HG02884 (cell line): ENCODE measurements around the gene TNS4.

Experiments
- ATAC-seq: cut with Tn5 transposase; IDR thresholded peaks from one replicate; pipeline ENCODE4 v1.9.1; 2021; ENCODE audit warnings: mild to moderate bottlenecking, moderate library complexity; ENCODE audit not compliant: unreplicated experiment

Gene TNS4

DNA sequence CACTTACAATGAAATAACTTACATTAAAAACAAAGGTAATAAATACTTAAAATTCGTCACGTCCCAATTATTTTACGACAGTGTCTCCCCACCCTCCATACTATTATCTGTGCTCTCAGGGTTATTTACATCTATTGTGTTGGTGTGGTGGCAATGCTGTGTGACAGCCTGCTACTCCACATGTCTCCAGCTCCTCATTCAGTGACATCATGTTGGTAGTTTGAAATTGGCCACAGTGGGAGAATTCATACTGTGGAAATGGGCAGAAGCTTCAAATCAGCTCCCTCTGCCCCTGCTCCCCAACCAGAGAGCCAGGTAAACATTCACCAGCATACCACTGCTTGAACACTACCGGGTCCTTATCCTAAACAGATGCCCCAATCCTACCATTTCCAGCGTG lies 6.3 kb downstream of the TNS4 start:
- ATAC-seq, result no peak

- ATAC-seq, result no peak
These were observed 7.7 kb downstream of the TNS4 start for GRCh38 chr17:40493697-40494096.

GRCh38 chr17:40491486-40491885 lies 9.9 kb downstream of the TNS4 start:
- no peak for ATAC-seq

- ATAC-seq, result no peak
These were observed 10.4 kb downstream of the TNS4 start for GRCh38 chr17:40490982-40491381.

GRCh38 chr17:40490289-40490853 lies 11.1 kb downstream of the TNS4 start:
- no peak for ATAC-seq

DNA sequence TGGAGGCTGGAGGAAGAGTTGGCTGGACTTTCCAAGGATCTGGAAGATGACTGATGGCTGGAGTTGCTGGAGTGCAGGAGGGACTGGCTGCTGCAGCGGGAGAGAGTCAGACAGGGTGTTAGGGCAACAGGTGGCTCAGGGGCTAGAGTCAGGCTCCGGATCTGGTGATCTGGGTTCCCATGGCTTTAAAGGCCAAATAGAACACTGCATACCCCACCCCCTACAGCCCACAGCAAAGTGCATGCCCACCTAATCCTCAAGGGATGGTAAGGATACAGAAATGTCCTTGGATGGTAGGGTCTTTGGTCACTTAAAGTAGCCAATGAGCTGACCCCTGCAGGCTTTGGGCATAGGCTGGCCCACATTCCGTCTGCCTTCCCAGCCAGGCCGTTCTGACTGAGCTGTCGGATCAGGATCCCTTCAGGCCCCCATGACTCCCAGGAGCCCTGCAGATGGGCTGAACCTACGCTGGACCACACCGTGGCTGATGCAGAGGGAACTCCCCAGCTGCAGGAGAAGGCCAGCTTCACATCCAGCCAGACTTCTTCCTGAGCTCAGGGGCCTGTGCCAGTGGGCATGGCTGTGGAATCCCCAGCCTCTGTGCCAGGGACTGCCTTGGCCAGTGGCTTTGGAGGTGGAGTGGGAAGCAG lies 13.9 kb downstream of the TNS4 start:
- no peak for ATAC-seq

DNA sequence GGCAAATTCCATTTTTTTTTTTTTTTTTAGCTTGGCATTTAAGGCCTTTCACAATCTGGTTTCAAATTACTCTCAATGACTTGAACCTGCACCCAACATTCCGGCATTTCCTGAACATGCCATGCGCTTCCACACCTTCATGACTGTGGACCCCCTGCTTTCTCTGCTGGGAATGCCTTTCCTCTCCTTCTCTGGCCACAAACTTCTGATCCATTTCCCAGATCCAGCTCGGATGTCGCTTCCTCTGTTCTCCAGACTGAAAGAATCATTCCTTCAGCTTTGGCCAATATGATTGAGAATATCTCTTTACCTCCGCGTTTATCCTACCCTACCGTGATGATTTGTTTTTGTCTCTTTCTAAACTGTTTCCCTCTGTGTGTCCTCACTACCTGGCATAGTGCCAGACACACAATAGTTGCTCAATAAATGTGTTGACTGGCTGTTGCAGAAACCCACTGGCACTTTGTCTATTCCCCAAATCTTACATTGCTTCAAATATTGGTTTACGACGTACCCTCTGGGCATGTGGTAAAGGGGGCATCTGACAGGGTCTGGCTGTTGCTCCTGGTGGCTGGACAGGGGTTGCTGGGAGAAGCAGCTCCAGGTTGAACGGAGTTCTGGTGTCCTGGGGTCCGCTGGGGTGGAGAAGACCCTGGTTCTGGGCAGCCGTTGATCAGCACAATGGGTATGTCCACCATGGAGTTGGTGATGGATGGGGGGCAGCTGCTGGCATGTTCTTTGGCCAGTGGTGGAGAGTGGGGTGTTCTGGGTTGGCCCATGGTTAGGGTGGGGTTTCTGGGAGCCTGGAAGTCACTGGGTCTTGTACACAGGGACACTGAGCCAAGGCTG lies 14.7 kb downstream of the TNS4 start:
- ATAC-seq, result no peak

DNA sequence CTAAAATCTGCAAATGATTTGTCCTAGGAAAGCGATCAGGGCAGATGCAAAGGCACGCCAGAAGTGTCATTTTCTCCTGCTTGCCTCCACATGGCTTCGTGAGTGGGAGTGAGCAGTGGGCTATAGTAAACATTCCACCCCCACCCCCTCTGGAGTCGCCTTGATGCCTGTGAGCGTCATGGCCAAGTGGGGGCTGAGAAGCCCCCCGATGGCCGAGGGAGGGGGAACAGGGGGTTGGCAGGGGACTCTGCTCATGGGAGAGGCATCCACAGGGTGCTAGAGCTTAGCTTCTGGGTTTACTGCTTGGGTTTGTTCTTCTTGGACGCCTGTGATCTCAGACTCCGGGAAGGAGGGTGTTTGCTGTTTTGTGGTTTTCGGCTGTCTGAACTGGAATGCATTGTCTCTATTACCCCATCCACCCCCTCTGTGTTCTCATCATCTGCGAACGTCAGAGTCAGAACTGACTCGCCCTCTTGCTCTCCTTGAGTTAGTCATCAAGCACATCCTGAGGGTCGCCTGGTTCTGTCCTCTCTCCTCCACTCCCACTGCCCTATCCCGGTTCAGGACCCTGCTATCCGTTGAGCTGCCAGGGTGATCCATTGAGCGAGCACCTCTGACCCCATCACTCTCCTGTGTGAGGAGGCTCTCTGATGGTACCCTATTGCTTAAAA lies 15.4 kb downstream of the TNS4 start:
- ATAC-seq, result no peak

DNA sequence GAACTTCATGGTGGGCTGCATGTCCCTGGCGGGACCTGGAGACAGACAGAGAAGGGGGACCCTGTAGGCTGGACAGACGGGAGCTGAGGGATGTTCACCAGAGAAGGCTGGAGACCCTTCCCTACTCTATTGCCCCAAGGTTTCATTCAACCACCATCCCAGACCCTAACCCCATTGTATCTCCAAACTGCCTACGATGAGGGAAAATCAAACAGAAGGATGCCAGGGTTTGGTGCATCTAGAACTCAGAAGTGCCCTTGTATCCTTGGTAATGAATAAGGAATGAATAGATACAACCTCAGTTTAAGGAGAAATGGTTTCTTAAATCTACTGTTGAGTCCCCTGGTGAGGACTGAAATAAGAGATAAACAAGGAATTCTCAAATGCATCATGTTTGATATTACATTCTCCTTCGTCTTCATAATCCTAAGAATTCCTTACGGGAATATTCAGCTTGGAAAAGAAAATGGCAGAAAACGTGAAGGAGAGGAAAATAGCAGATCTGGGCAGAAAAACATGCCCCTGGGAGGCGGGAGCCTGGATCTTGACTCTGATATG lies 16.4 kb downstream of the TNS4 start:
- no peak for ATAC-seq

GRCh38 chr17:40484285-40484972 lies 17.0 kb downstream of the TNS4 start:
- no peak for ATAC-seq

DNA sequence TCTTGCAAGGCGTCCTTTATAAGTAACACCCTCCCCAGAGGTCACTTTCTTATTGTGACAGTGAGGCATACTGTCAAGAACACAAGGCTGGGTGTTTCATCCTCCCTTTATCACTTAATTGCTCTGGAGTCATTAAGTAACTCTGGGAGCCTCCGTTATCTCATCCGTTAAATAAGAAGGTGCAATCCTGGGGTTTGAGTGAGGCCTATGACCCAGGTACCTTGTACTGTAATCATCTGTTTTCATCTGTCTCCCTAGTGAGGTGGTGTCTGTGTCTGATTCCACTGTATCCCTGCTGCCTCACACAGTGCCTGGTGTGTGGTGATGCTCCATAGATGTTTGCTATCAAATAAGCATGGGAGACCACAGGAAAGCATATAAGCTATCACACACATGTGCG lies 17.7 kb downstream of the TNS4 start:
- no peak for ATAC-seq

- no peak for ATAC-seq
These were observed 18.7 kb downstream of the TNS4 start for GRCh38 chr17:40482722-40483121.

DNA sequence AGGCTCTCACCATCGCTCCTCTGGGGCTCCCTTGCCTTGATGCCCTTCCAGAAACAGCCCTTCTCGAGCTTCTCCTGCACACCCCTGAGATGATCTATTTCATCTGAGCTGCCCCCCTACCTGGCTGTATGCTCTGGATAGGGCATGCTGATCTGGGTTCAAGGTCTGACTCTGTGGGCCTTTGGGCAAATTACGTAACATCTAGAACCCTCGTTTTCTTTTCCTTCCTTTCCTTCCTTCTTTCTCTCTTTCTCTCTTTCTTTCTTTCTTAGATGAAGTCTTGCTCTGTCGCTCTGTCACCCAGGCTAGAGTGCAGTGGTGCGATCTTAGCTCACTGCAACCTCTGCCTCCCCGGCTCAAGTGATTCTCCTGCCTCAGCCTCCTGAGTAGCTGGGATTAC lies 20.3 kb downstream of the TNS4 start:
- ATAC-seq, result no peak

DNA sequence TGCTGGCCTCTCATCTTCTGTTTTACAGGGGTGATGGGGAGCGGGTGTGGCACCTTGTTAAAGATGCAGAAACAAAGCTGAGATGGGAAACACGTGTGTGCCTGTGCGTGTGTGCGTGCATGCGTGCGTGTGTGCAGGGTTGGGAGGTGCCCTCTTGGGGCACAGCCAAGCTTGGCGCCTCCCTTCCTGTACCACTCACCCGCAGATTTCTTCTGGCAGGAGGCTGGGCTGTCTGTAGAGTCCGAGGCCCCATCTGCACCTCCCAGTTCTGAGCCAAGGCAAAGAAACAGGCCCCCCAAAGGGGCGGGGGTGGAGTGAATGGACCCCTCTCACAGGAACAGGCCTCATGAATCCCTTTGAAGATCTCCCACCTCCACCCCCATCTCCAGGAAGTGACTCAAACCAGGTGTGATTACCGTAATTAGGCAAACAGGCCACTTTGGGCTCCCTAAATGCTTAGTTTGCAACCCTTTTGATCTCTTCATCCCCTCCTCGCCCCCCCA lies 20.9 kb downstream of the TNS4 start:
- ATAC-seq, result no peak

DNA sequence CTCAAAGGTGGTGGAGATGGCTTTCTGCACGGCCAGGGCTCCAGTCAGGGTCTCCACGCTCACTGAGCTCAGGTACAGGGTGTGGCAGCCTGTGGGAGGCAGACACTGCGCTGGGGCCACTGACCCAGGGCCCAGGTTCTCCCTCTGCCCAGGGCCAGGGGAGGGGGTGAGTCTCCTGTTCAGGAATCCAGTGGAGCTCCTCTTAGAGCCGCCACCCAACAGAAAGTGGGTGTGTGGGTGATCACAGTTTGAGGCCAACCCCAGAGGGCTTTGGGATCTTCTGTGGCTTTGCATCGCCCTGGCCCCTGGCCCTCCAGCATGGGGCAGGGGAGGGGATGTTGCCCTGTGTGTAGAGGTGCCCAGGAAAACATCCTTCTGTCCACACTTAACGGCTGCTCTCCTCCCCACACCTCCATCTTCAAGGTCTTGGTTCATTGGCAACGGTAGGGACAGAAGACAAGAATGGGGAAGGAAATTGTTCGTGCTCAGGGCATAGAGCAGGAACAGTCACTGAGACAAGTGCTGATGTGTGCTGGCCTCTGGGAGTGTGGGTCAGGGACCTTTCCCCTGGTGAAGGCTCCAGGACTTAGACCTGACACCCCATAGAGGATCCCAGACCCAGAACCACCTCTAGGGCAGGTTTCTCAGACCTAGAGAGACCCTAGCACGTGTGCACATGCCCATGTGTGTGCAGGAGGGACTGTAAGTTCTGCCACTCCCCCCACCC lies 21.5 kb downstream of the TNS4 start:
- ATAC-seq, result no peak

DNA sequence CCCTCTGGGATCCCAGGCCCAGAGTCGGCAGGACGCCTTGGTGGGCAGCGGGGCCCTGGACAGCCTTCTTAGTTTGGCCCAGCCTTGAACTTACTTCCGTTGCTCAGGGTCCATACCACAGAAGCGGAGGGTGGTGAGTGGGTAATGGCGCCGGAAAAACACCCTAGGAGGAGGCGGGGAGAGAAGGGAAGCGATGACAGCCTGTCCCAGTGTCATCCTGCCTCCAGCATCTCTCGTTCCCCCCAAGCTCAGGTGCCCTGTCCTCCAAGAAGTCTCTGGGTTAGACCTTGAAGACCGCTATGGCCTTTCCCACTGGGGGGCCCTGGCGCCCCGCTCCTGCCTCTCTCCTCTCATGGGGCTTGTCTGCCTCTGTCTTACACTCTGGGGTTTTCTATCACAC lies 22.9 kb downstream of the TNS4 start:
- ATAC-seq, result no peak

GRCh38 chr17:40477796-40478195 lies 23.6 kb downstream of the TNS4 start:
- no peak for ATAC-seq

DNA sequence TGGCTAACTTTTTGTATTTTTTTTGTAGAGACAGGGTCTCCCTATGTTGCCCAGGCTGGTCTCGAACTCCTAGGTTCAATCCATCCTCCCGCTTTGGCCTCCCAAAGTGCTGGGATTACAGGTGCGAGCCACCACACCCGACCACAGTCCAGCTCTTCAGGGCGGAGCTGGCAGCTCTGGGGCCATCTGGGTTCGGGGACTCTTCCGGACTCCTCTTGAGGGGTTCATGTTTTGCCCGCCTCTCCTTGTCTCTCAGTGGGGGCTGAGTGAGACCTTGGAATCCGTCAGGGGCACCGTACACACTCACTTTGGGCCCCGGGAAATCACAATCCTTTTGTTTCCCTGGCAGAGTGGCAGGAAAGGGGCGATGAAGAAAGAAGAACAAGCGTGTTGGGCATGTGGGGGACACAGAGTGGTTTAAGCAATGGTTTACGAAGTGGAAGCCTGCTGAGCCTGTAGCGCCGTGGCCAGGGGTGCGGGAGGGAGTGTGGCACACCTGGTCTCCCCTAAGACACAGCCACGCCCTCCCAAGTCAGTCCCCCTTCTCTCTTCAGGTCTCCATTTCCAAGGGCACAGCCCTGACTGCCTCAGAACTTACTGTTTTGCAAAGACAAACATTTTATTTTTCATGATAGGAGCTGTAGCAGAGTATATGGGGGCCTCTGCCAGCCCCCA lies 26.1 kb downstream of the TNS4 start:
- ATAC-seq, result no peak

GRCh38 chr17:40474419-40475002 lies 26.9 kb downstream of the TNS4 start:
- no peak for ATAC-seq
